Activated T-helper 1 cell treated with anti-CD3 and anti-CD28 coated beads, Interleukin-12 subunit alpha, Interleukin-12 subunit beta, Interleukin-2, Interleukin-4 antibody, amounts not matched to agents 30 ng/mL and 10 ng/mL and 1 ng/mL, durations not matched to agents 14 hours and 24 hours and 36 hours (primary cell): ENCODE measurements around the gene ZNF367. TPM values are rescaled to one million over a fixed set of nuclear protein-coding genes. Genes with fewer than 3 reads are reported as not detected.

Source experiments
- total RNA-seq: library from RNA; stranded (reverse); gene quantifications from 2 replicates; pipeline ENCODE4 v1.2.3, GENCODE V29; 2022

ZNF367 gene
- total RNA-seq, 1 donor from 2014 or later = 21.8 TPM

Other genes with a start within 250 kb of the ZNF367 start
- not detected in 2 replicates for gene HSD17B3, start 116.2 kb downstream of the ZNF367 start, total RNA-seq
- 7.9 and 8.5 TPM in 2 replicates for gene SLC35D2, start 34.7 kb downstream of the ZNF367 start, total RNA-seq
- gene HABP4, start 31.8 kb upstream of the ZNF367 start, total RNA-seq = 10.8 and 11.1 TPM in 2 replicates
- gene CDC14B, start 201.5 kb upstream of the ZNF367 start, total RNA-seq = 1.1 and 1.4 TPM in 2 replicates
- gene PRXL2C, start 236.9 kb upstream of the ZNF367 start, total RNA-seq = 8.1 and 8.8 TPM in 2 replicates